ENCODE results near the gene PTPRT.

The PTPRT gene

GRCh38 chr20:42494290-42494689, 695.4 kb downstream of the PTPRT start:
- no peak for TF ChIP-seq CTCF (conservative IDR thresholded peaks at IDR 0.05; ENCODE audit: control insufficient read depth, insufficient read depth, low read depth, low read length)
- no peak overlapping the region for H3K4me3 ChIP-seq (ENCODE audit: control insufficient read depth, low read depth, low read length)
- no peak for DNase-seq (ENCODE audit: low read depth)

DNA sequence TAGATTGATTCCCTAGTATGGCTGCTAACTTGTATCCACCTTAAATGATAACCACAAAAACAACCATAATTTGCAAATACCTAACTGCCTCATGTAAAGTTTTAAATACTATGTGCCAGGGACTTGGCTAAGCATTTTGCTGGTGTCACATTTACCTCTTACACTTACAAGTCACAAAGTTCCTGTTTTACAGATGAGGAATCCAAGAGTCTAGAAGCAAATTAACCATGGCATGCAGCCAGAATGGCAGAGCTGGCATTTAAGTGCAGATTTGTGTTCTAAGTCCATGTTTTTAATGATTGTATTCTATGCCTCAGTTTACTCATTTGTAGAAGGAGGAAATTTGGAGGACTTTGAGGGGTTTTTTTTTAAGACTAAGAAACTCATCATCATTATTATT, 696.7 kb downstream of the PTPRT start:
- DNase-seq (ENCODE audit: low read depth): no peak
- no peak for TF ChIP-seq CTCF (conservative IDR thresholded peaks at IDR 0.05; ENCODE audit: control insufficient read depth, insufficient read depth, low read depth, low read length)
- no peak overlapping the region for H3K4me3 ChIP-seq (ENCODE audit: control insufficient read depth, low read depth, low read length)

- no peak for TF ChIP-seq CTCF (conservative IDR thresholded peaks at IDR 0.05; ENCODE audit: control insufficient read depth, insufficient read depth, low read depth, low read length)
- no peak for DNase-seq (ENCODE audit: low read depth)
- no peak overlapping the region for H3K4me3 ChIP-seq (ENCODE audit: control insufficient read depth, low read depth, low read length)
Measured at GRCh38 chr20:42492290-42492689, 697.4 kb downstream of the PTPRT start.

DNA sequence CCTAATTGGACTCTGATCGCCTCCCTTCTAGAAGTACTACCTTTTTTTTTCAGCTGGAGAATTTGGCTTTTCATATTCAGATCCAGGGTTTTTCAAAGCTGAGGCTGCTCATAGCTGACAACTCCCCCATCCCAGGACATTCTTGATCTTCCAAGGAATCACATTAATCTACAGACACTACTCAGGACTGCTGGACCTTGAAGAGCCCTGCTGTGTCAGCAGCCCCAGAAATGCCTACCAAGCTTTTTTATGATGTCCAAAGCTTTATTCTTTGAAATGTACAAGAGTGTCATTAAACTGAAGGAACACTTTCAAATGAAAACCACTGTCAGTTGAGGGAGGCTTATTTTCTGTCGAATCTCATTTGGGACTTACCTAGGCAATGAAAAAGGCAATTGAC, 704.1 kb downstream of the PTPRT start:
- no peak for DNase-seq (ENCODE audit: low read depth)
- TF ChIP-seq CTCF (conservative IDR thresholded peaks at IDR 0.05; ENCODE audit: control insufficient read depth, insufficient read depth, low read depth, low read length): no peak
- no peak overlapping the region for H3K4me3 ChIP-seq (ENCODE audit: control insufficient read depth, low read depth, low read length)

- no peak for TF ChIP-seq CTCF (conservative IDR thresholded peaks at IDR 0.05; ENCODE audit: control insufficient read depth, insufficient read depth, low read depth, low read length)
- no peak for DNase-seq (ENCODE audit: low read depth)
Measured at GRCh38 chr20:42484790-42485375, 704.8 kb downstream of the PTPRT start.

DNA sequence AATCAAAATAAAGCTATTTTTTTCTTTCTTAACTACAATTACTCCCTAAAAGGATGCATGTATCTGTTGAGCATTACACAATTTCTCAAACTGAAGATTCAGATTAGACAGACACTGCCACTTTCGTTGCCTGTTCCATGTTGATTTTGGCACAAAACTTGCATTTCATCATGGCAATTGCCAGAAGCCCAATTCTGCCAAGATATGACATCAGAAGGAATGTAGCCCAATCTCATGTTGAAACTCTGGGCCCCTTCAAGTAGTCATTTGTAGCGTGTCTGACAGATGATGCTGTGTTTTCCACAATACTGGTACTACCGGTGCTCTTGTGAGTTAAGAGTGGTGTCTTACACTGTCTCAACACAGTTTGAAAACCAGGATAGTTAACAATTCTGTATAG, 705.4 kb downstream of the PTPRT start:
- TF ChIP-seq CTCF (conservative IDR thresholded peaks at IDR 0.05; ENCODE audit: control insufficient read depth, insufficient read depth, low read depth, low read length): no peak
- H3K4me3 ChIP-seq (ENCODE audit: control insufficient read depth, low read depth, low read length): no peak overlapping the region
- peak; percentile 17 for DNase-seq (ENCODE audit: low read depth)

More at GRCh38 chr20:42484790-42485375, 704.8 kb downstream of the PTPRT start:
- H3K4me3 ChIP-seq (ENCODE audit: control insufficient read depth, low read depth, low read length): no peak overlapping the region
